Measurements from ENCODE around the gene ALX4.

DNA sequence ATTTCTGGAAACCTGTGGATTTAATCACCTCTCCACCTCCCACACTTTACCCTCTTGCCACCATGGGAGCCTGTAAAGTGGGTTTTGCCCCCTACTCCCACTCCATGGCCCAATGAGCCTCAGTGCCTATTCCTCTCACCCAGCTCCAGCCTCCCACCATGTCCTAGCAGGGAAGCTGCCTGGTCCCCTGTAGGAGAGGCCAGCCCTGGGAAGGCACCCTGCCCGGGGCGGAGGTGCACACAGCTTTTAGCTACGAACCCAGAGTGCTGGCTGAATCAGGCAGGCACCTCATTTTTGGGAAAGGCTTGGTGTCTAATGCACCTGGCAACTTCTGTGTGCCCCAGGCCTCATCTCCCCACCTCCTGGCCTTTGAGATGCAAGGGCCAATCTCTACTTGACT lies 35.8 kb upstream of the ALX4 start:
- TF ChIP-seq, protein P1, sequence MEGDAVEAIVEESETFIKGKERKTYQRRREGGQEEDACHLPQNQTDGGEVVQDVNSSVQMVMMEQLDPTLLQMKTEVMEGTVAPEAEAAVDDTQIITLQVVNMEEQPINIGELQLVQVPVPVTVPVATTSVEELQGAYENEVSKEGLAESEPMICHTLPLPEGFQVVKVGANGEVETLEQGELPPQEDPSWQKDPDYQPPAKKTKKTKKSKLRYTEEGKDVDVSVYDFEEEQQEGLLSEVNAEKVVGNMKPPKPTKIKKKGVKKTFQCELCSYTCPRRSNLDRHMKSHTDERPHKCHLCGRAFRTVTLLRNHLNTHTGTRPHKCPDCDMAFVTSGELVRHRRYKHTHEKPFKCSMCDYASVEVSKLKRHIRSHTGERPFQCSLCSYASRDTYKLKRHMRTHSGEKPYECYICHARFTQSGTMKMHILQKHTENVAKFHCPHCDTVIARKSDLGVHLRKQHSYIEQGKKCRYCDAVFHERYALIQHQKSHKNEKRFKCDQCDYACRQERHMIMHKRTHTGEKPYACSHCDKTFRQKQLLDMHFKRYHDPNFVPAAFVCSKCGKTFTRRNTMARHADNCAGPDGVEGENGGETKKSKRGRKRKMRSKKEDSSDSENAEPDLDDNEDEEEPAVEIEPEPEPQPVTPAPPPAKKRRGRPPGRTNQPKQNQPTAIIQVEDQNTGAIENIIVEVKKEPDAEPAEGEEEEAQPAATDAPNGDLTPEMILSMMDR (IDR thresholded peaks at IDR 0.05), result no peak
- no peak for TF ChIP-seq POLR2A (IDR thresholded peaks at IDR 0.05; ENCODE audit: low read length)
- no peak for TF ChIP-seq RNF2 (IDR thresholded peaks at IDR 0.05; ENCODE audit: borderline replicate concordance, low read depth)
- TF ChIP-seq, protein P2, sequence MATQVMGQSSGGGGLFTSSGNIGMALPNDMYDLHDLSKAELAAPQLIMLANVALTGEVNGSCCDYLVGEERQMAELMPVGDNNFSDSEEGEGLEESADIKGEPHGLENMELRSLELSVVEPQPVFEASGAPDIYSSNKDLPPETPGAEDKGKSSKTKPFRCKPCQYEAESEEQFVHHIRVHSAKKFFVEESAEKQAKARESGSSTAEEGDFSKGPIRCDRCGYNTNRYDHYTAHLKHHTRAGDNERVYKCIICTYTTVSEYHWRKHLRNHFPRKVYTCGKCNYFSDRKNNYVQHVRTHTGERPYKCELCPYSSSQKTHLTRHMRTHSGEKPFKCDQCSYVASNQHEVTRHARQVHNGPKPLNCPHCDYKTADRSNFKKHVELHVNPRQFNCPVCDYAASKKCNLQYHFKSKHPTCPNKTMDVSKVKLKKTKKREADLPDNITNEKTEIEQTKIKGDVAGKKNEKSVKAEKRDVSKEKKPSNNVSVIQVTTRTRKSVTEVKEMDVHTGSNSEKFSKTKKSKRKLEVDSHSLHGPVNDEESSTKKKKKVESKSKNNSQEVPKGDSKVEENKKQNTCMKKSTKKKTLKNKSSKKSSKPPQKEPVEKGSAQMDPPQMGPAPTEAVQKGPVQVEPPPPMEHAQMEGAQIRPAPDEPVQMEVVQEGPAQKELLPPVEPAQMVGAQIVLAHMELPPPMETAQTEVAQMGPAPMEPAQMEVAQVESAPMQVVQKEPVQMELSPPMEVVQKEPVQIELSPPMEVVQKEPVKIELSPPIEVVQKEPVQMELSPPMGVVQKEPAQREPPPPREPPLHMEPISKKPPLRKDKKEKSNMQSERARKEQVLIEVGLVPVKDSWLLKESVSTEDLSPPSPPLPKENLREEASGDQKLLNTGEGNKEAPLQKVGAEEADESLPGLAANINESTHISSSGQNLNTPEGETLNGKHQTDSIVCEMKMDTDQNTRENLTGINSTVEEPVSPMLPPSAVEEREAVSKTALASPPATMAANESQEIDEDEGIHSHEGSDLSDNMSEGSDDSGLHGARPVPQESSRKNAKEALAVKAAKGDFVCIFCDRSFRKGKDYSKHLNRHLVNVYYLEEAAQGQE (IDR thresholded peaks at IDR 0.05), result no peak
- no peak for TF ChIP-seq POLR2AphosphoS2 (conservative IDR thresholded peaks at IDR 0.05; ENCODE audit: low read length)
- no peak for TF ChIP-seq ESRRA (IDR thresholded peaks at IDR 0.05; ENCODE audit: borderline replicate concordance, low read length)
- TF ChIP-seq CBX8 (IDR thresholded peaks at IDR 0.05), result no peak
- no peak for TF ChIP-seq RFX5 (IDR thresholded peaks at IDR 0.05)
- no peak for TF ChIP-seq HOXB5 (CRISPR knock-in tag; IDR thresholded peaks at IDR 0.05)
- TF ChIP-seq KDM1A (IDR thresholded peaks at IDR 0.05; ENCODE audit: low read depth), result no peak
- no peak for TF ChIP-seq EP300 (IDR thresholded peaks at IDR 0.05)

Measured in A549 (cell line).